Neural cell (in vitro differentiated cells): Measurements from ENCODE around the gene PIANP. TPM values are rescaled to one million over a fixed set of nuclear protein-coding genes. Genes with fewer than 3 reads are reported as not detected.

Experiments
- H2AFZ ChIP-seq: fragments of 200-600, 300-800 bp; sonication (generic), shearing (Covaris generic); 2 replicates; pipeline ENCODE4 v1.6.0; 2014; ENCODE audit warnings: low read depth, mild to moderate bottlenecking, antibody characterized with exemption, low read length, moderate library complexity
- H3F3A ChIP-seq: fragments of 200-600 bp; shearing (Covaris generic); 2 replicates; pipeline ENCODE4 v1.6.1; 2016; ENCODE audit warnings: mild to moderate bottlenecking, moderate library complexity, mixed read lengths, antibody characterized with exemption, low read length; ENCODE audit not compliant: insufficient read depth, poor library complexity, severe bottlenecking
- H3K27ac ChIP-seq: fragments of 200-600, 300-800 bp; sonication (generic), shearing (Covaris generic); 2 replicates; pipeline ENCODE4 v1.5.1; 2014; ENCODE audit warnings: mild to moderate bottlenecking, low read length, moderate library complexity
- H3K27me3 ChIP-seq: fragments of 300-800, 200-600 bp; sonication (generic), shearing (Covaris generic); 2 replicates; pipeline ENCODE4 v1.6.0; 2014; ENCODE audit warnings: mild to moderate bottlenecking, low read depth, low read length, moderate library complexity; ENCODE audit not compliant: insufficient read depth
- H3K36me3 ChIP-seq: fragments of 300-800, 200-600 bp; sonication (generic), shearing (Covaris generic); 2 replicates; pipeline ENCODE4 v1.5.1; 2014; ENCODE audit warnings: mild to moderate bottlenecking, antibody characterized with exemption, low read length, moderate library complexity; ENCODE audit not compliant: insufficient read depth
- H3K4me2 ChIP-seq: fragments of 300-800, 200-600 bp; sonication (generic), shearing (Covaris generic); 2 replicates; pipeline ENCODE4 v1.6.0; 2014; ENCODE audit warnings: mild to moderate bottlenecking, low read length
- H3K4me3 ChIP-seq: fragments of 300-800, 200-600 bp; sonication (generic), shearing (Covaris generic); 2 replicates; pipeline ENCODE4 v1.5.1; 2014; ENCODE audit warnings: mild to moderate bottlenecking, low read length, moderate library complexity
- H3K79me2 ChIP-seq: fragments of 200-600 bp; shearing (Covaris generic); replicated peaks from 2 replicates; pipeline ENCODE4 v1.6.0; 2014; ENCODE audit warnings: mild to moderate bottlenecking, low read length, moderate library complexity; ENCODE audit not compliant: insufficient read depth
- H3K9ac ChIP-seq: fragments of 300-800, 200-600 bp; sonication (generic), shearing (Covaris generic); 2 replicates; pipeline ENCODE4 v1.6.1; 2016; ENCODE audit warnings: mild to moderate bottlenecking, low read length, mixed read lengths
- H3K9me2 ChIP-seq: fragments of 200-600 bp; shearing (Covaris generic); 2 replicates; pipeline ENCODE4 v1.6.1; 2016; ENCODE audit warnings: mild to moderate bottlenecking, low read length, mixed read lengths; ENCODE audit not compliant: insufficient read depth
- H3K9me3 ChIP-seq: fragments of 200-600, 300-800 bp; sonication (generic), shearing (Covaris generic); 2 replicates; pipeline ENCODE4 v1.6.1; 2016; ENCODE audit warnings: mild to moderate bottlenecking, mixed run types, low read length, moderate library complexity, mixed read lengths
- H4K20me1 ChIP-seq: fragments of 200-600 bp; shearing (Covaris generic); 2 replicates; pipeline ENCODE4 v1.6.1; 2016; ENCODE audit warnings: mild to moderate bottlenecking, mixed run types; ENCODE audit not compliant: insufficient read depth
- TAF1 ChIP-seq: IDR thresholded peaks from 2 replicates; pipeline ENCODE4 v1.6.1; 2012; ENCODE audit warnings: low read depth
- polyA plus RNA-seq: library from polyadenylated mRNA; depleted of rRNA; stranded (reverse); fragments of >200 nt; gene quantifications from 2 replicates; pipeline ENCODE4 v1.2.3, GENCODE V29; 2014
- small RNA-seq, 3 experiments: library from RNA; depleted of rRNA; stranded (forward); fragments of <200 nt; gene quantifications; one replicate each; pipeline ENCODE3, GENCODE V24; 2012
- TF ChIP-seq, protein P1 (sequence below): fragments of 450-650 bp; IDR thresholded peaks from 2 replicates; pipeline ENCODE4 v1.5.1; 2014; ENCODE audit warnings: antibody characterized with exemption, mild to moderate bottlenecking, moderate library complexity; ENCODE audit not compliant: poor library complexity, severe bottlenecking

Gene PIANP
- polyA plus RNA-seq, 1 donor from 2014 or later, result 4.4 TPM

DNA sequence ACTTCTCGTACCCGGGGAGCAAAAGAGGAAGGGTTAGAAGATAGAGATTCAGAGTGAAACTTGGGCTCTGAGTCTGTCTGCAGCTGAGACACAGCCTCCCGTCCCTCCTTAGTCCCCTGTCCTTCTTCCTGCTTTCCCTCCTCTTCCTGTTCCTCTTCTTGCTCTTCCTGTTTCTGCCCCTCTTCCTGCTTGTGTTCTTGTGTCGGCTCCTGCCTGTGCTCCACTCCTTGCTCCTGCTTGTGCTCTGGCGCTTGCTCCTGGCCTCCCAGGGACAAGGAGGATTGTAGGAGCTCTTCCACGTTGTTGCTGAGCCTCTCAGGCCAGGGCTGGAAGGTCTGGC lies 56.4 kb downstream of the PIANP start:
- Histone ChIP-seq H3K9me2 (no peaks in the 10 kb centered on the region), H3K79me2 (no peaks in the 10 kb centered on the region), H3F3A (no peaks in the 10 kb centered on the region), H3K9ac (no peak overlapping the region), H3K27ac (no peak overlapping the region), H3K27me3 (no peaks in the 10 kb centered on the region), H3K4me3 (no peak overlapping the region), H3K9me3 (no peaks in the 10 kb centered on the region), H3K36me3 (no peaks in the 10 kb centered on the region), H2AFZ (no peak overlapping the region), H4K20me1 (no peaks in the 10 kb centered on the region), H3K4me2 (no peak overlapping the region)
- TF ChIP-seq, protein P1, sequence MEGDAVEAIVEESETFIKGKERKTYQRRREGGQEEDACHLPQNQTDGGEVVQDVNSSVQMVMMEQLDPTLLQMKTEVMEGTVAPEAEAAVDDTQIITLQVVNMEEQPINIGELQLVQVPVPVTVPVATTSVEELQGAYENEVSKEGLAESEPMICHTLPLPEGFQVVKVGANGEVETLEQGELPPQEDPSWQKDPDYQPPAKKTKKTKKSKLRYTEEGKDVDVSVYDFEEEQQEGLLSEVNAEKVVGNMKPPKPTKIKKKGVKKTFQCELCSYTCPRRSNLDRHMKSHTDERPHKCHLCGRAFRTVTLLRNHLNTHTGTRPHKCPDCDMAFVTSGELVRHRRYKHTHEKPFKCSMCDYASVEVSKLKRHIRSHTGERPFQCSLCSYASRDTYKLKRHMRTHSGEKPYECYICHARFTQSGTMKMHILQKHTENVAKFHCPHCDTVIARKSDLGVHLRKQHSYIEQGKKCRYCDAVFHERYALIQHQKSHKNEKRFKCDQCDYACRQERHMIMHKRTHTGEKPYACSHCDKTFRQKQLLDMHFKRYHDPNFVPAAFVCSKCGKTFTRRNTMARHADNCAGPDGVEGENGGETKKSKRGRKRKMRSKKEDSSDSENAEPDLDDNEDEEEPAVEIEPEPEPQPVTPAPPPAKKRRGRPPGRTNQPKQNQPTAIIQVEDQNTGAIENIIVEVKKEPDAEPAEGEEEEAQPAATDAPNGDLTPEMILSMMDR, result no peak
- TF ChIP-seq TAF1, result no peak

Small RNA genes within 50 kb of the gene (small RNA-seq; reads per million reads assigned to genes)
- 0 reads per million in 3 experiments for gene RNU6-781P

Other genes with a start within 250 kb of the PIANP start
- not detected in 2 replicates for gene TAPBPL, start 248.8 kb downstream of the PIANP start, polyA plus RNA-seq
- gene VAMP1, start 230.1 kb downstream of the PIANP start, polyA plus RNA-seq, result 4.3 and 6.7 TPM in 2 replicates
- gene MRPL51, start 207.6 kb downstream of the PIANP start, polyA plus RNA-seq, result 111 and 117 TPM in 2 replicates
- gene NCAPD2, start 206.7 kb downstream of the PIANP start, polyA plus RNA-seq, result 4.5 and 5.6 TPM in 2 replicates
- 1,673 and 1,838 TPM in 2 replicates for gene GAPDH, start 166.3 kb downstream of the PIANP start, polyA plus RNA-seq
- 12.0 and 16.9 TPM in 2 replicates for gene IFFO1, start 144.8 kb downstream of the PIANP start, polyA plus RNA-seq
- gene NOP2, start 132.5 kb downstream of the PIANP start, polyA plus RNA-seq, result 30.7 and 38.8 TPM in 2 replicates
- 146 and 173 TPM in 2 replicates for gene CHD4, start 93.4 kb downstream of the PIANP start, polyA plus RNA-seq
- 0.48 TPM in 1 of 2 replicates, not detected in the other for gene LPAR5, start 64.9 kb downstream of the PIANP start, polyA plus RNA-seq
- gene ACRBP, start 53.4 kb downstream of the PIANP start, polyA plus RNA-seq, result 1.6 and 4.7 TPM in 2 replicates
- gene ING4, start 37.7 kb downstream of the PIANP start, polyA plus RNA-seq, result 522 and 540 TPM in 2 replicates
- 25.8 and 30.2 TPM in 2 replicates for gene ZNF384, start 11.4 kb downstream of the PIANP start, polyA plus RNA-seq
- gene COPS7A, start 23.2 kb upstream of the PIANP start, polyA plus RNA-seq, result 45.8 and 50.2 TPM in 2 replicates
- gene MLF2, start 52.3 kb upstream of the PIANP start, polyA plus RNA-seq, result 134 and 176 TPM in 2 replicates
- gene PTMS, start 65.5 kb upstream of the PIANP start, polyA plus RNA-seq, result 504 and 557 TPM in 2 replicates
- 1.4 and 2.0 TPM in 2 replicates for gene LAG3, start 71.7 kb upstream of the PIANP start, polyA plus RNA-seq
- gene CD4, start 88.7 kb upstream of the PIANP start, polyA plus RNA-seq, result not detected in 2 replicates
- gene GPR162, start 121.0 kb upstream of the PIANP start, polyA plus RNA-seq, result 82.8 and 117 TPM in 2 replicates
- 58.9 and 66.1 TPM in 2 replicates for gene P3H3, start 127.6 kb upstream of the PIANP start, polyA plus RNA-seq
- gene GNB3, start 140.1 kb upstream of the PIANP start, polyA plus RNA-seq, result 18.8 and 19.0 TPM in 2 replicates
- 4.1 and 7.3 TPM in 2 replicates for gene CDCA3, start 150.5 kb upstream of the PIANP start, polyA plus RNA-seq
- 120 and 130 TPM in 2 replicates for gene USP5, start 151.3 kb upstream of the PIANP start, polyA plus RNA-seq
- gene TPI1, start 166.7 kb upstream of the PIANP start, polyA plus RNA-seq, result 288 and 292 TPM in 2 replicates
- 12.8 and 14.2 TPM in 2 replicates for gene SPSB2, start 172.5 kb upstream of the PIANP start, polyA plus RNA-seq
- 13.6 and 20.5 TPM in 2 replicates for gene LRRC23, start 204.0 kb upstream of the PIANP start, polyA plus RNA-seq
- gene ENO2, start 213.8 kb upstream of the PIANP start, polyA plus RNA-seq, result 193 and 228 TPM in 2 replicates
- gene ATN1, start 227.1 kb upstream of the PIANP start, polyA plus RNA-seq, result 9.2 and 13.7 TPM in 2 replicates
- not detected in 2 replicates for gene RNU7-1, start 243.0 kb upstream of the PIANP start, polyA plus RNA-seq
- gene C12orf57, start 243.2 kb upstream of the PIANP start, polyA plus RNA-seq, result 477 and 500 TPM in 2 replicates